ENCODE results near the gene SIDT2.
"Not testable (repeated sequence)": the region's sequence is repeated elsewhere in the genome, so short reads cannot be mapped to it uniquely, and the experiment has no call there.

The SIDT2 gene

GRCh38 chr11:117200813-117201657, 22.5 kb downstream of the SIDT2 start:
- H3K4me3 ChIP-seq (ENCODE audit: low read depth, low read length), result peak overlapping the region; percentile 50
- DNase-seq (ENCODE audit: low read depth), result no peak

GRCh38 chr11:117201658-117202305, 23.2 kb downstream of the SIDT2 start:
- H3K4me3 ChIP-seq (ENCODE audit: low read depth, low read length), result peak overlapping the region; percentile 50
- DNase-seq (ENCODE audit: low read depth), result no peak

GRCh38 chr11:117202386-117203068, 24.0 kb downstream of the SIDT2 start:
- no peak overlapping the region for H3K4me3 ChIP-seq (ENCODE audit: low read depth, low read length)
- no peak for DNase-seq (ENCODE audit: low read depth)

- DNase-seq (ENCODE audit: low read depth), result no peak
- no peak overlapping the region for H3K4me3 ChIP-seq (ENCODE audit: low read depth, low read length)
Measured at GRCh38 chr11:117203069-117203407, 24.5 kb downstream of the SIDT2 start.

GRCh38 chr11:117204283-117205080, 25.9 kb downstream of the SIDT2 start:
- no peak for DNase-seq (ENCODE audit: low read depth)
- no peak overlapping the region for H3K4me3 ChIP-seq (ENCODE audit: low read depth, low read length)

- no peak for DNase-seq (ENCODE audit: low read depth)
- H3K4me3 ChIP-seq (ENCODE audit: low read depth, low read length), result no peak overlapping the region
Measured at GRCh38 chr11:117205211-117205818, 26.8 kb downstream of the SIDT2 start.

- H3K4me3 ChIP-seq (ENCODE audit: low read depth, low read length); DNase-seq (ENCODE audit: low read depth): not testable (repeated sequence)
Measured at GRCh38 chr11:117206111-117206510, 27.6 kb downstream of the SIDT2 start.

GRCh38 chr11:117206859-117207258, 28.3 kb downstream of the SIDT2 start:
- not testable (repeated sequence) for H3K4me3 ChIP-seq (ENCODE audit: low read depth, low read length); DNase-seq (ENCODE audit: low read depth)

- not testable (repeated sequence) for DNase-seq (ENCODE audit: low read depth); H3K4me3 ChIP-seq (ENCODE audit: low read depth, low read length)
Measured at GRCh38 chr11:117207481-117207880, 28.9 kb downstream of the SIDT2 start.

GRCh38 chr11:117208710-117209109, 30.2 kb downstream of the SIDT2 start:
- DNase-seq (ENCODE audit: low read depth); H3K4me3 ChIP-seq (ENCODE audit: low read depth, low read length): not testable (repeated sequence)

- not testable (repeated sequence) for H3K4me3 ChIP-seq (ENCODE audit: low read depth, low read length); DNase-seq (ENCODE audit: low read depth)
Measured at GRCh38 chr11:117209351-117210125, 31.0 kb downstream of the SIDT2 start.

- H3K4me3 ChIP-seq (ENCODE audit: low read depth, low read length), result no peak overlapping the region
- DNase-seq (ENCODE audit: low read depth), result no peak
Measured at GRCh38 chr11:117210620-117211019, 32.1 kb downstream of the SIDT2 start.

GRCh38 chr11:117212697-117213355, 34.3 kb downstream of the SIDT2 start:
- DNase-seq (ENCODE audit: low read depth), result no peak
- H3K4me3 ChIP-seq (ENCODE audit: low read depth, low read length), result no peak overlapping the region

GRCh38 chr11:117214404-117215110, 36.0 kb downstream of the SIDT2 start:
- no peak overlapping the region for H3K4me3 ChIP-seq (ENCODE audit: low read depth, low read length)
- no peak for DNase-seq (ENCODE audit: low read depth)

- H3K4me3 ChIP-seq (ENCODE audit: low read depth, low read length), result no peak overlapping the region
- no peak for DNase-seq (ENCODE audit: low read depth)
Measured at GRCh38 chr11:117217141-117218084, 38.9 kb downstream of the SIDT2 start.

- DNase-seq (ENCODE audit: low read depth), result no peak
- no peak overlapping the region for H3K4me3 ChIP-seq (ENCODE audit: low read depth, low read length)
Measured at GRCh38 chr11:117218133-117218915, 39.8 kb downstream of the SIDT2 start.

Measured in skeletal muscle cell (primary cell).